Neural progenitor cell (in vitro differentiated cells): ENCODE measurements around the gene CDH13.

ENCODE experiments used
- EZH2phosphoT487 ChIP-seq: fragments of 200-600 bp; sonication (generic); IDR thresholded peaks from 2 replicates; pipeline ENCODE4 v1.6.1; 2017; ENCODE audit warnings: antibody characterized with exemption
- TF ChIP-seq, protein P1 (sequence below): fragments of 200-600 bp; sonication (generic); IDR thresholded peaks from 2 replicates; pipeline ENCODE4 v1.5.1; 2017; ENCODE audit warnings: antibody characterized with exemption, mild to moderate bottlenecking

DNA sequence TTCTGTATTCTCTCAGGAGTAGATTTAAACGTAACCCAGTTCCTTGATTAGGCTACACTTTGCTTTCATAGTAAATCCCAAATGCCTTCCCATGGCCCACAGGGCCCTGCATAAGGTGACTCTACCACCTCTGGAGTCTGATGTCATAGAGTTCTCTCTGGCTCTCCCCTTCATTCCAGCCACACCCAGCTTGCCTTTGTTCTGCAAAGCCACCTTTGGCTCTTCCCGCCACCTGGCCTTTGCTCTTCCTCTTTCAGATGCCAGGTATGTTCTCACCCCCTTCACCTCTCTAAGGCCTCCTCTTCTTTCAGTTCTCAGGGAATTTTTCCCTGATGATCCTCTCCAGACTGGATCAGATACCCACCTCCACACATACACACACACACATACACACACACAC lies 1039.7 kb downstream of the CDH13 start:
- TF ChIP-seq, protein P1, sequence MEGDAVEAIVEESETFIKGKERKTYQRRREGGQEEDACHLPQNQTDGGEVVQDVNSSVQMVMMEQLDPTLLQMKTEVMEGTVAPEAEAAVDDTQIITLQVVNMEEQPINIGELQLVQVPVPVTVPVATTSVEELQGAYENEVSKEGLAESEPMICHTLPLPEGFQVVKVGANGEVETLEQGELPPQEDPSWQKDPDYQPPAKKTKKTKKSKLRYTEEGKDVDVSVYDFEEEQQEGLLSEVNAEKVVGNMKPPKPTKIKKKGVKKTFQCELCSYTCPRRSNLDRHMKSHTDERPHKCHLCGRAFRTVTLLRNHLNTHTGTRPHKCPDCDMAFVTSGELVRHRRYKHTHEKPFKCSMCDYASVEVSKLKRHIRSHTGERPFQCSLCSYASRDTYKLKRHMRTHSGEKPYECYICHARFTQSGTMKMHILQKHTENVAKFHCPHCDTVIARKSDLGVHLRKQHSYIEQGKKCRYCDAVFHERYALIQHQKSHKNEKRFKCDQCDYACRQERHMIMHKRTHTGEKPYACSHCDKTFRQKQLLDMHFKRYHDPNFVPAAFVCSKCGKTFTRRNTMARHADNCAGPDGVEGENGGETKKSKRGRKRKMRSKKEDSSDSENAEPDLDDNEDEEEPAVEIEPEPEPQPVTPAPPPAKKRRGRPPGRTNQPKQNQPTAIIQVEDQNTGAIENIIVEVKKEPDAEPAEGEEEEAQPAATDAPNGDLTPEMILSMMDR, result no peak
- no peak for TF ChIP-seq EZH2phosphoT487
